ENCODE measurements around the gene TRAK1. TPM values are rescaled to one million over a fixed set of nuclear protein-coding genes. Genes with fewer than 3 reads are reported as not detected.

The TRAK1 gene
- total and polyA plus RNA-seq, 10 of the 15 experiments (the other 5 are each of a cell fraction or from before 2014, with no cell fraction given), result 6.6 to 46.2 (median 23.7) TPM

- ChIA-PET CTCF (interaction anchor here (0.6 to 7.6 kb wide), 10 partner anchors 11 to 441 kb away, joined by 3 to 159 read pairs (median 3); no protein-coding TSS in a partner anchor), POLR2A (interaction anchor here (0.8 kb wide), 1 partner anchor 74 kb away, joined by 3 read pairs; no protein-coding TSS in a partner anchor), SMC1A (ENCODE audit: uncharacterized antibody, unreplicated experiment) (interaction anchor here (0.7 to 7.7 kb wide), 6 partner anchors 11 to 112 kb away, joined by 4 to 105 read pairs (median 6); no protein-coding TSS in a partner anchor), RAD21 (ENCODE audit: unreplicated experiment) (interaction anchor here (1.9 to 5.8 kb wide), 2 partner anchors 74 to 78 kb away, joined by 5 to 64 read pairs; no protein-coding TSS in a partner anchor)
- ATAC-seq, result no peak
- in situ Hi-C loops (cut with MboI) (loop anchor here (25.0 kb wide), 2 partner anchors 1530 to 1780 kb away; no protein-coding TSS in a partner anchor), intact Hi-C loops (cut with micrococcal nuclease; ENCODE audit: unreplicated experiment) (loop anchor here (1.0 kb wide), 2 partner anchors 74 to 111 kb away; no protein-coding TSS in a partner anchor)
- Histone ChIP-seq H3K4me2 (ENCODE audit: control insufficient read depth, insufficient read depth) (no peak overlapping the region), H2AFZ (ENCODE audit: control insufficient read depth, low read depth, low read length) (no peak overlapping the region), H3K36me3 (ENCODE audit: control insufficient read depth in 2 of 2, insufficient read depth in 2 of 2, low read length in 1 of 2) (no peaks in the 10 kb centered on the region; a peak in 2 of 4 replicates), H3K4me1 (ENCODE audit: control insufficient read depth, insufficient read depth, low read length) (peaks cover 35% of the 10 kb centered on the region), H4K20me1 (ENCODE audit: control insufficient read depth, insufficient read depth) (no peaks in the 10 kb centered on the region), H3K27ac (ENCODE audit: control insufficient read depth, insufficient read depth) (peak overlapping the region; percentile 16; the same call in 1 of the 2 replicates), H3K27me3 (replicated peaks in 1 of 2; ENCODE audit: control insufficient read depth in 2 of 2, insufficient read depth in 2 of 2, low read length in 1 of 2) (no peaks in the 10 kb centered on the region), H3K79me2 (ENCODE audit: control insufficient read depth, insufficient read depth, low read length) (peaks cover 17% of the 10 kb centered on the region), H3K4me3 (no peak overlapping the region), H3K9ac (ENCODE audit: control insufficient read depth, insufficient read depth, low read length) (no peak overlapping the region), H3K9me3 (replicated peaks; ENCODE audit: control insufficient read depth, insufficient read depth, low read length) (no peaks in the 10 kb centered on the region)
- no peak for DNase-seq (ENCODE audit: low read depth, low spot score)
- no peak for FAIRE-seq
- WGBS (ENCODE audit: insufficient coverage, insufficient replicate concordance, low lambda C conversion rate, missing lambda C conversion rate), result 83% methylated on average over 14 of the region's 14 CpGs
- BruUV-seq (replicated peaks), result no TSS peak
- TF ChIP-seq TAF1 (IDR thresholded peaks at IDR 0.05; ENCODE audit: borderline replicate concordance, low read depth, low read length), result no peak
- TF ChIP-seq ZNF687 (IDR thresholded peaks at IDR 0.05), result no peak
- TF ChIP-seq CTCF (IDR thresholded peaks at IDR 0.05 in 2 of 3, conservative IDR thresholded peaks at IDR 0.05 in 1 of 3; ENCODE audit: control insufficient read depth in 2 of 3, extremely low read depth in 1 of 3, insufficient read depth in 1 of 3, low read depth in 3 of 3, low read length in 3 of 3), result peak; percentile 32 to 42 (median 33); a peak in 4 of 6 replicates
- no peak for TF ChIP-seq CREB1 (IDR thresholded peaks at IDR 0.05; ENCODE audit: low read depth)
- TF ChIP-seq CHD4 (IDR thresholded peaks at IDR 0.05), result no peak
- no peak for TF ChIP-seq MYC (IDR thresholded peaks at IDR 0.05; ENCODE audit: insufficient read depth, insufficient read length, insufficient replicate concordance, low read length, severe bottlenecking)
- no peak for TF ChIP-seq ASH2L (IDR thresholded peaks at IDR 0.05; ENCODE audit: borderline replicate concordance, low read depth)
- TF ChIP-seq, protein P1, sequence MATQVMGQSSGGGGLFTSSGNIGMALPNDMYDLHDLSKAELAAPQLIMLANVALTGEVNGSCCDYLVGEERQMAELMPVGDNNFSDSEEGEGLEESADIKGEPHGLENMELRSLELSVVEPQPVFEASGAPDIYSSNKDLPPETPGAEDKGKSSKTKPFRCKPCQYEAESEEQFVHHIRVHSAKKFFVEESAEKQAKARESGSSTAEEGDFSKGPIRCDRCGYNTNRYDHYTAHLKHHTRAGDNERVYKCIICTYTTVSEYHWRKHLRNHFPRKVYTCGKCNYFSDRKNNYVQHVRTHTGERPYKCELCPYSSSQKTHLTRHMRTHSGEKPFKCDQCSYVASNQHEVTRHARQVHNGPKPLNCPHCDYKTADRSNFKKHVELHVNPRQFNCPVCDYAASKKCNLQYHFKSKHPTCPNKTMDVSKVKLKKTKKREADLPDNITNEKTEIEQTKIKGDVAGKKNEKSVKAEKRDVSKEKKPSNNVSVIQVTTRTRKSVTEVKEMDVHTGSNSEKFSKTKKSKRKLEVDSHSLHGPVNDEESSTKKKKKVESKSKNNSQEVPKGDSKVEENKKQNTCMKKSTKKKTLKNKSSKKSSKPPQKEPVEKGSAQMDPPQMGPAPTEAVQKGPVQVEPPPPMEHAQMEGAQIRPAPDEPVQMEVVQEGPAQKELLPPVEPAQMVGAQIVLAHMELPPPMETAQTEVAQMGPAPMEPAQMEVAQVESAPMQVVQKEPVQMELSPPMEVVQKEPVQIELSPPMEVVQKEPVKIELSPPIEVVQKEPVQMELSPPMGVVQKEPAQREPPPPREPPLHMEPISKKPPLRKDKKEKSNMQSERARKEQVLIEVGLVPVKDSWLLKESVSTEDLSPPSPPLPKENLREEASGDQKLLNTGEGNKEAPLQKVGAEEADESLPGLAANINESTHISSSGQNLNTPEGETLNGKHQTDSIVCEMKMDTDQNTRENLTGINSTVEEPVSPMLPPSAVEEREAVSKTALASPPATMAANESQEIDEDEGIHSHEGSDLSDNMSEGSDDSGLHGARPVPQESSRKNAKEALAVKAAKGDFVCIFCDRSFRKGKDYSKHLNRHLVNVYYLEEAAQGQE (IDR thresholded peaks at IDR 0.05; ENCODE audit: low read depth, low read length), result no peak
- no peak for TF ChIP-seq ZNF274 (IDR thresholded peaks at IDR 0.05; ENCODE audit: insufficient read depth, insufficient read length)
- no peak for TF ChIP-seq DPF2 (IDR thresholded peaks at IDR 0.05)
- no peak for TF ChIP-seq CREM (IDR thresholded peaks at IDR 0.05; ENCODE audit: low read depth)
- no peak for TF ChIP-seq BMI1 (IDR thresholded peaks at IDR 0.05; ENCODE audit: borderline replicate concordance)
- TF ChIP-seq YY1 (IDR thresholded peaks at IDR 0.05; ENCODE audit: low read depth, low read length), result no peak
Observed at GRCh38 chr3:42117175-42118008, 26.2 kb downstream of the TRAK1 start.

All from GM12878 (cell line).